ENCODE measurements around the gene RALGPS2.

The RALGPS2 gene

DNA sequence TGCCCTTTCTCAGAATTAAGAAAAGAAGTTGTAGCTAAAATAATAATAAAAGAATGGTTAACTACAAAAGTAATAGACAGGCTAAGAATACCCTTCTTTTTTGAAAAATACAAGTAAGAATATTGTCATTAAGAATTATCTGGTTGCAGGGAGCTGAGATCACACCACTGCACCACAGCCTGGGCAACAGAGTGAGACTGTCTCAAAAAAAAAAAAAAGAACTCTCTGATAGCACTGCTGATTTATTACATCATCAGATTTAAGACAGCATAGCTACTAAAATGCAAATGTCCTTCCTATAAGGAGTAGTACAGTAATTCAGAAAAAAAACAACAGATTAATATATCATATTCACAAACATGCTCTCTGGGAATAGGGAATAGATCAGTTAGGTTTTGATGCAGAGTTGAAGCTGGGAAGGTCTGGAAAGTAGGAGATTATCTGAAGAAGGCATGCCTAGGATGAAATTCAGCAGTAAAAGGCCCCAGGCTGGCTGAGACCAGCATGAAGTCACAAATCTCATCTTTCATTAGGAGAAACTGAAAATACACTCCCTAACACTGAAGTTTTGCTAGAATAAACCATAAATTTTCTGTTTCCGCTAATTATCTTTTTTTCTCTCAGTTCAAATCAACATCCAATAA lies 176.6 kb downstream of the RALGPS2 start:
- Histone ChIP-seq H2AFZ (no peak overlapping the region), H3K27ac (no peak overlapping the region), H3K9me3 (ENCODE audit: control insufficient read depth, low read length) (no peaks in the 10 kb centered on the region), H3K4me3 (ENCODE audit: low read depth, low read length) (no peak overlapping the region), H3K4me1 (no peaks in the 10 kb centered on the region), H3K27me3 (ENCODE audit: control insufficient read depth, insufficient read depth, low read length) (no peaks in the 10 kb centered on the region), H3K36me3 (ENCODE audit: control insufficient read depth, insufficient read depth, low read length) (no peaks in the 10 kb centered on the region), H3K4me2 (ENCODE audit: low read length) (no peak overlapping the region), H3K79me2 (no peaks in the 10 kb centered on the region), H3K9ac (no peak overlapping the region)
- TF ChIP-seq, protein P1, sequence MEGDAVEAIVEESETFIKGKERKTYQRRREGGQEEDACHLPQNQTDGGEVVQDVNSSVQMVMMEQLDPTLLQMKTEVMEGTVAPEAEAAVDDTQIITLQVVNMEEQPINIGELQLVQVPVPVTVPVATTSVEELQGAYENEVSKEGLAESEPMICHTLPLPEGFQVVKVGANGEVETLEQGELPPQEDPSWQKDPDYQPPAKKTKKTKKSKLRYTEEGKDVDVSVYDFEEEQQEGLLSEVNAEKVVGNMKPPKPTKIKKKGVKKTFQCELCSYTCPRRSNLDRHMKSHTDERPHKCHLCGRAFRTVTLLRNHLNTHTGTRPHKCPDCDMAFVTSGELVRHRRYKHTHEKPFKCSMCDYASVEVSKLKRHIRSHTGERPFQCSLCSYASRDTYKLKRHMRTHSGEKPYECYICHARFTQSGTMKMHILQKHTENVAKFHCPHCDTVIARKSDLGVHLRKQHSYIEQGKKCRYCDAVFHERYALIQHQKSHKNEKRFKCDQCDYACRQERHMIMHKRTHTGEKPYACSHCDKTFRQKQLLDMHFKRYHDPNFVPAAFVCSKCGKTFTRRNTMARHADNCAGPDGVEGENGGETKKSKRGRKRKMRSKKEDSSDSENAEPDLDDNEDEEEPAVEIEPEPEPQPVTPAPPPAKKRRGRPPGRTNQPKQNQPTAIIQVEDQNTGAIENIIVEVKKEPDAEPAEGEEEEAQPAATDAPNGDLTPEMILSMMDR (IDR thresholded peaks at IDR 0.05), result no peak

DNA sequence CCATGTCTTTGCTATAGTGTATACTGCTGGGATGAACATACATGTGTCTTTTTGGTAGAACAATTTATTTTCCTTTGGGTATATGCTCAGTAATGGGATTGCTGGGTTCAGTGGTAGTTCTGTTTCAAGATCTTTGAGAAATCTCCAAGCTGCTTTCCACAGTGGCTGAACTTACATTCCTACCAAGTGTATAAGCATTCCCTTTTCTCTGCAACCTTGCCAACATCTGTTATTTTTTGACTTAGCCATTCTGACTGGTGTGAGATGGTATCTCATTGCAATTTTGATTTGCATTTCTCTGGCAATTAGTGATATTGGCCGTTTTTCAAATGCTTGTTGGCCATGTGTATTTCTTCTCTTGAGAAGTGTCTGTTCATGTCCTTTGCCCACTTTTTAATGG lies 183.3 kb downstream of the RALGPS2 start:
- H3K36me3 ChIP-seq (ENCODE audit: control insufficient read depth, insufficient read depth, low read length), result no peaks in the 10 kb centered on the region
- no peaks in the 10 kb centered on the region for H3K4me1 ChIP-seq
- H3K79me2 ChIP-seq, result no peaks in the 10 kb centered on the region
- TF ChIP-seq, protein P1 (IDR thresholded peaks at IDR 0.05), result no peak
- no peak overlapping the region for H3K9ac ChIP-seq
- no peaks in the 10 kb centered on the region for H3K27me3 ChIP-seq (ENCODE audit: control insufficient read depth, insufficient read depth, low read length)
- no peak overlapping the region for H3K4me2 ChIP-seq (ENCODE audit: low read length)
- H2AFZ ChIP-seq, result no peak overlapping the region
- H3K4me3 ChIP-seq (ENCODE audit: low read depth, low read length), result no peak overlapping the region
- H3K9me3 ChIP-seq (ENCODE audit: control insufficient read depth, low read length), result no peaks in the 10 kb centered on the region
- H3K27ac ChIP-seq, result no peak overlapping the region

DNA sequence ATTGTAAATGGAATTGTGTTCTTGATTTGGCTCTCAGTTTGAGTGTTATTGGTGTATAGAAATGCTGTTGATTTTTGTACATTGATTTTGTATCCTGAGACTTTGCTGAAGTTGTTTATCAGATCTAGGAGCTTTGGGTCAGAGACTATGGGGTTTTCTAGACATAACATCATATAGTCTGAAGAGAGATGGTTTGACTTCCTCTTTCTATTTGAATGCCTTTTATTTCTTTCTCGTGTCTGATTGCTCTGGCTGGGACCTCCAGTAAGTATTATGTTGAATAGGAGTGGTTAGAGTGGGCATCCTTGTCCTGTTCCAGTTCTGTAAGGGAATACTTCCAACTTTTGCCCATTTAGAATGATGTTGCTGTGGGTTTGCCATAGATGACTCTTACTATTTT lies 185.0 kb downstream of the RALGPS2 start:
- no peaks in the 10 kb centered on the region for H3K4me1 ChIP-seq
- H3K27ac ChIP-seq, result no peak overlapping the region
- H3K36me3 ChIP-seq (ENCODE audit: control insufficient read depth, insufficient read depth, low read length), result no peaks in the 10 kb centered on the region
- no peaks in the 10 kb centered on the region for H3K27me3 ChIP-seq (ENCODE audit: control insufficient read depth, insufficient read depth, low read length)
- H3K4me3 ChIP-seq (ENCODE audit: low read depth, low read length), result no peak overlapping the region
- TF ChIP-seq, protein P1 (IDR thresholded peaks at IDR 0.05), result no peak
- no peaks in the 10 kb centered on the region for H3K79me2 ChIP-seq
- H2AFZ ChIP-seq, result no peak overlapping the region
- no peak overlapping the region for H3K9ac ChIP-seq
- no peaks in the 10 kb centered on the region for H3K9me3 ChIP-seq (ENCODE audit: control insufficient read depth, low read length)
- H3K4me2 ChIP-seq (ENCODE audit: low read length), result no peak overlapping the region

DNA sequence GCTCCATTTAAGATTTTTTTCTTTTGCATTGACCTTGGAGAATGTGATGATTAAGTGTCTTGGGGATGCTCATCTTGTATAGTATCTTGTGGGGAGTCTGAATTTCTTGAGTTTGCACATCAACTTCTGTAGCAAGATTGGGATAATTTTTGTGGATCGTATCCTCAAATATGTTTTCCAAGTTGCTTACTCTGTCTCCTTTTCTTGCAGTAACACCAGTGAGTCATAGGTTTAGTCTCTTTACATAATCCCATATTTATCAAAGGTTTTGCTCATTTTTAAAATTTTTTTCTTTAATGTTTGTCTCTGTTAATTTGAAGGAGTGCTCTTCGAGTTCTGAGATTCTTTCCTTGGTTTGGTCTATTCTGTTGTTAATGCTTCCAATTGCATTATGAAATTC lies 187.6 kb downstream of the RALGPS2 start:
- no peak overlapping the region for H3K4me3 ChIP-seq (ENCODE audit: low read depth, low read length)
- H3K27me3 ChIP-seq (ENCODE audit: control insufficient read depth, insufficient read depth, low read length), result no peaks in the 10 kb centered on the region
- no peak overlapping the region for H3K9ac ChIP-seq
- no peaks in the 10 kb centered on the region for H3K4me1 ChIP-seq
- no peaks in the 10 kb centered on the region for H3K36me3 ChIP-seq (ENCODE audit: control insufficient read depth, insufficient read depth, low read length)
- H3K27ac ChIP-seq, result no peak overlapping the region
- H3K9me3 ChIP-seq (ENCODE audit: control insufficient read depth, low read length), result no peaks in the 10 kb centered on the region
- TF ChIP-seq, protein P1 (IDR thresholded peaks at IDR 0.05), result no peak
- H3K79me2 ChIP-seq, result no peaks in the 10 kb centered on the region
- no peak overlapping the region for H3K4me2 ChIP-seq (ENCODE audit: low read length)
- no peak overlapping the region for H2AFZ ChIP-seq

All from parathyroid adenoma (tissue), 2 donors.